ENCODE measurements around the gene USP24.

GRCh38 chr1:55249646-55250398 lies 34.7 kb upstream of the USP24 start:
- no peak for TF ChIP-seq CTCF (IDR thresholded peaks at IDR 0.05)
- TF ChIP-seq POLR2A (IDR thresholded peaks at IDR 0.05) = no peak

Data from uterus (tissue), 2 donors.